MM.1S (cell line): ENCODE measurements around the gene TELO2.

Source experiments
- DNase-seq: peaks from one replicate; pipeline ENCODE4 v3.0.0-alpha.2; 2015
- H2AFZ ChIP-seq: fragments of 300-600 bp; sonication (generic); 2 replicates; pipeline ENCODE4 v1.6.0; 2016; ENCODE audit warnings: antibody characterized with exemption, low read length
- H3F3A ChIP-seq: fragments of 300-600 bp; sonication (generic); 2 replicates; pipeline ENCODE4 v1.6.1; 2016; ENCODE audit warnings: mild to moderate bottlenecking, antibody characterized with exemption, low read length, moderate library complexity, mixed read lengths; ENCODE audit not compliant: insufficient read depth
- H3K27ac ChIP-seq: fragments of 300-600 bp; sonication (generic); 2 replicates; pipeline ENCODE4 v1.5.1; 2016; ENCODE audit warnings: mild to moderate bottlenecking, low read length
- H3K27me3 ChIP-seq: fragments of 300-600 bp; sonication (generic); replicated peaks from 2 replicates; pipeline ENCODE4 v1.6.0; 2016; ENCODE audit warnings: low read length; ENCODE audit not compliant: insufficient read depth
- H3K36me3 ChIP-seq: fragments of 300-600 bp; sonication (generic); replicated peaks from 2 replicates; pipeline ENCODE4 v1.6.1; 2016; ENCODE audit warnings: mild to moderate bottlenecking, low read length, mixed read lengths; ENCODE audit not compliant: insufficient read depth
- H3K4me1 ChIP-seq: fragments of 300-600 bp; sonication (generic); 2 replicates; pipeline ENCODE4 v1.6.1; 2016; ENCODE audit warnings: low read length, mixed read lengths
- H3K4me2 ChIP-seq: fragments of 300-600 bp; sonication (generic); 2 replicates; pipeline ENCODE4 v1.6.0; 2016; ENCODE audit warnings: low read depth, low read length
- H3K4me3 ChIP-seq: fragments of 300-600 bp; sonication (generic); 2 replicates; pipeline ENCODE4 v1.5.1; 2016; ENCODE audit warnings: low read length, mixed read lengths
- H3K79me2 ChIP-seq: fragments of 300-600 bp; sonication (generic); 2 replicates; pipeline ENCODE4 v1.6.1; 2016; ENCODE audit warnings: mixed run types, low read length, mixed read lengths
- H3K9ac ChIP-seq: fragments of 300-600 bp; sonication (generic); 2 replicates; pipeline ENCODE4 v1.6.1; 2016; ENCODE audit warnings: low read length, mixed read lengths
- H3K9me2 ChIP-seq: fragments of 300-600 bp; sonication (generic); replicated peaks from 2 replicates; pipeline ENCODE4 v1.6.1; 2016; ENCODE audit warnings: mild to moderate bottlenecking, low read length, mixed read lengths; ENCODE audit not compliant: insufficient read depth
- H3K9me3 ChIP-seq: fragments of 300-600 bp; sonication (generic); replicated peaks from 2 replicates; pipeline ENCODE4 v1.6.1; 2016; ENCODE audit warnings: mild to moderate bottlenecking, low read length, mixed read lengths; ENCODE audit not compliant: insufficient read depth
- H4K20me1 ChIP-seq: fragments of 300-600 bp; sonication (generic); 2 replicates; pipeline ENCODE4 v1.6.1; 2016; ENCODE audit warnings: mild to moderate bottlenecking, low read length, moderate library complexity, mixed read lengths; ENCODE audit not compliant: insufficient read depth
- CTCF ChIP-seq: fragments of 300-600 bp; sonication (generic); IDR thresholded peaks from 2 replicates; pipeline ENCODE4 v1.5.1; 2016; ENCODE audit warnings: antibody characterized with exemption, low read length, mixed read lengths
- EZH2 ChIP-seq: fragments of 300-600 bp; sonication (generic); optimal IDR thresholded peaks from 2 replicates; pipeline ENCODE3; 2017; ENCODE audit warnings: low read depth, mild to moderate bottlenecking, antibody characterized with exemption, low read length, mixed read lengths
- EZH2phosphoT487 ChIP-seq: fragments of 300-600 bp; sonication (generic); IDR thresholded peaks from 2 replicates; pipeline ENCODE4 v1.6.1; 2018; ENCODE audit warnings: antibody characterized with exemption, low read length

The TELO2 gene

GRCh38 chr16:1444730-1445517, 48.2 kb upstream of the TELO2 start:
- Histone ChIP-seq H3K9me2 (no peaks in the 10 kb centered on the region), H3K79me2 (no peaks in the 10 kb centered on the region), H2AFZ (no peak overlapping the region), H3K9ac (no peak overlapping the region), H3K4me2 (no peak overlapping the region), H3K4me3 (no peak overlapping the region), H3F3A (no peaks in the 10 kb centered on the region), H3K9me3 (no peaks in the 10 kb centered on the region), H3K36me3 (no peaks in the 10 kb centered on the region), H3K4me1 (no peaks in the 10 kb centered on the region), H4K20me1 (no peaks in the 10 kb centered on the region), H3K27ac (no peak overlapping the region), H3K27me3 (peaks cover 7% of the 10 kb centered on the region; the same call in 1 of the 2 replicates)
- no peak for DNase-seq
- TF ChIP-seq EZH2phosphoT487: no peak
- no peak for TF ChIP-seq CTCF
- TF ChIP-seq EZH2: no peak

GRCh38 chr16:1445518-1446203, 47.5 kb upstream of the TELO2 start:
- Histone ChIP-seq H3K36me3 (no peaks in the 10 kb centered on the region), H3K4me3 (no peak overlapping the region), H3K79me2 (no peaks in the 10 kb centered on the region), H3K9me3 (no peaks in the 10 kb centered on the region), H3K27me3 (peaks cover 7% of the 10 kb centered on the region; the same call in 1 of the 2 replicates), H3K4me1 (no peaks in the 10 kb centered on the region), H3K9ac (no peak overlapping the region), H4K20me1 (no peaks in the 10 kb centered on the region), H3K4me2 (no peak overlapping the region), H3K9me2 (no peaks in the 10 kb centered on the region), H3F3A (no peaks in the 10 kb centered on the region), H3K27ac (no peak overlapping the region), H2AFZ (no peak overlapping the region)
- TF ChIP-seq EZH2: no peak
- no peak for TF ChIP-seq CTCF
- no peak for TF ChIP-seq EZH2phosphoT487
- DNase-seq: no peak

GRCh38 chr16:1446296-1447080, 46.7 kb upstream of the TELO2 start:
- TF ChIP-seq EZH2phosphoT487 (no peak), EZH2 (no peak), CTCF (no peak)
- Histone ChIP-seq H3K36me3 (no peaks in the 10 kb centered on the region), H3K4me1 (no peaks in the 10 kb centered on the region), H3K9me2 (no peaks in the 10 kb centered on the region), H3K27ac (no peak overlapping the region), H3K9me3 (no peaks in the 10 kb centered on the region), H3K79me2 (no peaks in the 10 kb centered on the region), H3K9ac (no peak overlapping the region), H3F3A (no peaks in the 10 kb centered on the region), H4K20me1 (no peaks in the 10 kb centered on the region), H3K4me2 (no peak overlapping the region), H3K4me3 (no peak overlapping the region), H2AFZ (no peak overlapping the region), H3K27me3 (peaks cover under 1% of the 10 kb centered on the region; the same call in 1 of the 2 replicates)
- DNase-seq: no peak
